ENCODE data around the gene ENTPD2.
A peak's percentile ranks its signal among the peaks of the same experiment; 100 is the strongest.

The ENTPD2 gene

GRCh38 chr9:137067860-137068538 is 14.1 kb upstream of the ENTPD2 start:
- no peak overlapping the region for H3K4me3 ChIP-seq (ENCODE audit: low read length)

DNA sequence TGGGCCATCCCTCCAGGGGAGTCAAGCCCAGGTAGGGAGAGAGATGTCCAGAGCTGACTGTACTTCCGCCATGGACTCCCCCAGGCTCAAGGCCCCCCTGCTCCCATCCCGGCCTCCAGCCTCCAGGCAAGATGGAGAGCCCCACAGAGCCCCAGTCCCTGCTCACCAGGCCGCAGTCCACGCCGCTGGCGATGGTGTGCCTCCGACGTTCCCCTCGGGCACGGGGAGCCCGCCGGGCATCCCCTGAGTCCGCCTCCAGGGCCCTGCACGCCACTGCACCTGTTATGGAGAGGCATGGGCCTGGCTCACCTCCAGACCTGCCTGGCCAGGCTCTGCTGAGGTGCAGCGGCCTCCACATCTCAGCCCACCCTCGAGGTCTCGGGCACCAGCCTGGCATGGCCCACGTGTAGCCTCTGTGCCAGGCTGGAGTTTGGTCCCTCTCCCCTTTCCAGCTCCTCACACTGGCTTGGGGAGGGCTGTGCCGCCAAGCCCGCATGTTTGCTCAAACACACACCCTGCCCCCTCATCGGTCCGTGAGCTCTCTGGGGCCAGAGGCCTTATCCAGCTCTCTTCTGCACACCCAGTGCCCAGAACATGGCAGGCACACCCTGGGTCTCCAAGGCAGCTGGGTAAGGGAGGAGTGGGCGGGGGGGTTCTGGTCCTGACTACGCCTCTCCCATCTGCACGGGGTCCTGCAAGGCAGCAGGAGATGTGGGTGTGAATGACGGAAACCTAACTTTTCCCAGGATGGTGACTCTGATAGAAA is 12.4 kb upstream of the ENTPD2 start:
- no peak overlapping the region for H3K4me3 ChIP-seq (ENCODE audit: low read length)
- DNase-seq (ENCODE audit: low read depth), result no peak
- TF ChIP-seq CTCF (conservative IDR thresholded peaks at IDR 0.05; ENCODE audit: low read length), result no peak

More at GRCh38 chr9:137067860-137068538, 14.1 kb upstream of the ENTPD2 start:
- peak; percentile 66 for DNase-seq (ENCODE audit: low read depth)
- peak; percentile 84 for TF ChIP-seq CTCF (conservative IDR thresholded peaks at IDR 0.05; ENCODE audit: low read length)

- no peak for TF ChIP-seq CTCF (conservative IDR thresholded peaks at IDR 0.05; ENCODE audit: low read length)
- no peak for DNase-seq (ENCODE audit: low read depth)
- no peak overlapping the region for H3K4me3 ChIP-seq (ENCODE audit: low read length)
Measured at GRCh38 chr9:137065336-137065967, 11.6 kb upstream of the ENTPD2 start.

GRCh38 chr9:137064880-137065164 is 11.0 kb upstream of the ENTPD2 start:
- DNase-seq (ENCODE audit: low read depth), result no peak
- TF ChIP-seq CTCF (conservative IDR thresholded peaks at IDR 0.05; ENCODE audit: low read length), result no peak
- H3K4me3 ChIP-seq (ENCODE audit: low read length), result no peak overlapping the region

- peak; percentile 40 for DNase-seq (ENCODE audit: low read depth)
Measured at GRCh38 chr9:137064027-137064879, 10.4 kb upstream of the ENTPD2 start.

More at GRCh38 chr9:137064027-137064879, 10.4 kb upstream of the ENTPD2 start:
- peak; percentile 75 for TF ChIP-seq CTCF (conservative IDR thresholded peaks at IDR 0.05; ENCODE audit: low read length)
- H3K4me3 ChIP-seq (ENCODE audit: low read length), result no peak overlapping the region

Data from AG10803 (cell line).